ENCODE measurements around the gene GMCL2.
"Not testable (repeated sequence)": the region's sequence is repeated elsewhere in the genome, so short reads cannot be mapped to it uniquely, and the experiment has no call there.

Gene GMCL2

DNA sequence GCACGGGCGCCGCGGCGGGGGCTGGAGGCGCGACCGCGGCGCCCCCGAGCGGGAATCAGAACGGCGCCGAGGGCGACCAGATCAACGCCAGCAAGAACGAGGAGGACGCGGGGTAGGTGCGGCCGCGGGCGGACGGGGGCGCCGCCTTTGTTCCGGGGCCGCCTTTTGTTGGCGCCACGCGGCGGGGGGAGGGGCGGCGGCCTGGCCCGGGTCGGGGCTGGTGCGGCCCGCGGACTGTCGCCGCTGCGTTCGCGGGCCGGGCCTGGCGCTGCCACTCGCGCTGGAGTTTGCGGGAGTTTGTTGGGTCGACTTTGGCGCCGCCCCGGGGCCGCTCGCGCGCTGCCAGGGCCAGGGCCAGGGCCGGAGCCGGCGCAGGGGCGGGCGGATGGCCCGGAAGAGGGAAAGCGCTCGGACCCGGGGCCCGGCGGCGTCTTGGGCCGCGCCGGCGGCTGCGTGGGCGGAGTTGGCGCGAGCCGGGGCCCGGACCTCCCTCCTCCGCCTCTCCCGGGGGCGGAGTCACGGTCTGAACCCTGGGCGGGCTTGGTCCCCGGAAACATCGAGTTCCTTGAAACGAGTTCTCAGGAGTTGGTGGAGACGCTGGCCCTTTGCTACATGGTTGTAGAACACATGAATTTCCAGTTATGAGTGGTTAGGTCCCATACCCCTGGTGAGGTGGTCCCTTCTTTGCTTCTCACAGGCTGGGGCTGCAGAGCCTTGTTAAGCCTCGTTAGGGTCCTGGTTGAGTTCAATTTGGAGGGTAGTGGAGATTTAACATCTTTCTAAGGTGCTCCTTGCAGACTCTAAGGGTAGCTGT, 18.0 kb upstream of the GMCL2 start:
- under 1% methylated on average over 90 of the region's 90 CpGs for WGBS
- H3K9me3 ChIP-seq (ENCODE audit: insufficient read depth, low read depth, low read length), result no peaks in the 10 kb centered on the region

GRCh38 chr5:178204182-178204934, 17.2 kb upstream of the GMCL2 start, which contains the start of gene HNRNPAB:
HNRNPAB (plus strand) TSS chr5:178204533; CDS start chr5:178204838, 305 bp downstream.
- Histone ChIP-seq H3K27ac (ENCODE audit: low read depth, low read length) (peak within 1 kb of the TSS; percentile 83), H3K27me3 (ENCODE audit: insufficient read depth, low read length) (peaks cover 8% of the 10 kb centered on the region; the same call in 1 of the 2 replicates), H3K36me3 (ENCODE audit: insufficient read depth, low read length) (peaks cover 41% of the 10 kb centered on the region), H3K4me1 (ENCODE audit: insufficient read depth, low read length) (peaks cover 13% of the 10 kb centered on the region), H3K9ac (ENCODE audit: low read depth, low read length) (peak within 1 kb of the TSS; percentile 99), H3K9me3 (ENCODE audit: insufficient read depth, low read depth, low read length) (no peaks in the 10 kb centered on the region), H3K4me3 (ENCODE audit: low read length) (peak within 1 kb of the TSS; percentile 97)
- under 1% methylated on average over 96 of the region's 96 CpGs for WGBS

More for the DNA sequence above, 18.0 kb upstream of the GMCL2 start:
- H3K27ac ChIP-seq (ENCODE audit: low read depth, low read length), result peak overlapping the region; percentile 83
- peaks cover 49% of the 10 kb centered on the region for H3K36me3 ChIP-seq (ENCODE audit: insufficient read depth, low read length)
- peaks cover 13% of the 10 kb centered on the region for H3K4me1 ChIP-seq (ENCODE audit: insufficient read depth, low read length)
- 0 out of 2 replicates have a peak, but pooled peaks cover 5% of the 10 kb centered on the region for H3K27me3 ChIP-seq (ENCODE audit: insufficient read depth, low read length)
- H3K4me3 ChIP-seq (ENCODE audit: low read length), result peak overlapping the region; percentile 97
- peak overlapping the region; percentile 99 for H3K9ac ChIP-seq (ENCODE audit: low read depth, low read length)

DNA sequence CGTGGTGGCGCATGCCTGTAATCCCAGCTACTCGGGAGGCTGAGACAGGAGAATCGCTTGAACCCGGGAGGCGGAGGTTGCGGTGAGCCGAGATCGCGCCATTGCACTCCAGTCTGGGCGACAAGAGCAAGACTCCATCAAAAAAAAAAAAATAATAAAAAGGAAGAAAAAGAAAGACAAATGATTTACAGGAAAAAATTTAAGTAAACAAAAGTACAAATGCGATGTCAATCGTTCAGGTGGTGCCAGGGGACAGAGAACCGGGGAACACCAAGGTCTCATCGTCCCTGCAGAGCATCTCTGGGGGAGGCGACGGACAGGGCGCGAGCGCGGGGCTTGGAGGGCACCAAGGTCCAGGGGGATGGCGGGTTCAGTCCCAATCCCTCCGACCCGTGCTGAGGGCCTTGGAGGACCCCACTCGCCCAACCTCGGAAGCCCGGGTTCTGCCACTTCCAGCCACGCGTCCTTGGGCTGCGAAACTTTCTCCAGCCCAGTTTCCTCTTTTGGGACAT, 16.6 kb upstream of the GMCL2 start:
- H3K27ac ChIP-seq (ENCODE audit: low read depth, low read length), result peak overlapping the region; percentile 78; the same call in 1 of the 2 replicates

GRCh38 chr5:178202541-178202940, 15.4 kb upstream of the GMCL2 start:
- WGBS, result 97% methylated on average over 10 of the region's 10 CpGs
- Histone ChIP-seq H3K9me3 (ENCODE audit: insufficient read depth, low read depth, low read length) (no peaks in the 10 kb centered on the region), H3K9ac (ENCODE audit: low read depth, low read length) (no peak overlapping the region), H3K27ac (ENCODE audit: low read depth, low read length) (no peak overlapping the region), H3K4me1 (ENCODE audit: insufficient read depth, low read length) (peaks cover 13% of the 10 kb centered on the region), H3K27me3 (ENCODE audit: insufficient read depth, low read length) (peaks cover 8% of the 10 kb centered on the region; the same call in 1 of the 2 replicates), H3K4me3 (ENCODE audit: low read length) (no peak overlapping the region), H3K36me3 (ENCODE audit: insufficient read depth, low read length) (peaks cover 23% of the 10 kb centered on the region)

More for the DNA sequence above, 16.6 kb upstream of the GMCL2 start:
- peak overlapping the region; percentile 97 for H3K4me3 ChIP-seq (ENCODE audit: low read length)
- peak overlapping the region; percentile 99 for H3K9ac ChIP-seq (ENCODE audit: low read depth, low read length)
- H3K36me3 ChIP-seq (ENCODE audit: insufficient read depth, low read length), result peaks cover 35% of the 10 kb centered on the region
- peaks cover 8% of the 10 kb centered on the region; the same call in 1 of the 2 replicates for H3K27me3 ChIP-seq (ENCODE audit: insufficient read depth, low read length)
- H3K9me3 ChIP-seq (ENCODE audit: insufficient read depth, low read depth, low read length), result no peaks in the 10 kb centered on the region
- peaks cover 13% of the 10 kb centered on the region for H3K4me1 ChIP-seq (ENCODE audit: insufficient read depth, low read length)
- 12% methylated on average over 21 of the region's 30 CpGs for WGBS

- Histone ChIP-seq H3K27me3 (ENCODE audit: insufficient read depth, low read length) (peaks cover 8% of the 10 kb centered on the region; the same call in 1 of the 2 replicates), H3K9ac (ENCODE audit: low read depth, low read length) (no peak overlapping the region), H3K9me3 (ENCODE audit: insufficient read depth, low read depth, low read length) (no peaks in the 10 kb centered on the region), H3K4me3 (ENCODE audit: low read length) (no peak overlapping the region), H3K27ac (ENCODE audit: low read depth, low read length) (no peak overlapping the region), H3K4me1 (ENCODE audit: insufficient read depth, low read length) (peaks cover 10% of the 10 kb centered on the region), H3K36me3 (ENCODE audit: insufficient read depth, low read length) (peaks cover 16% of the 10 kb centered on the region)
- WGBS, result 74% methylated on average over 2 of the region's 2 CpGs
Observed at GRCh38 chr5:178201927-178202235, 14.7 kb upstream of the GMCL2 start.

DNA sequence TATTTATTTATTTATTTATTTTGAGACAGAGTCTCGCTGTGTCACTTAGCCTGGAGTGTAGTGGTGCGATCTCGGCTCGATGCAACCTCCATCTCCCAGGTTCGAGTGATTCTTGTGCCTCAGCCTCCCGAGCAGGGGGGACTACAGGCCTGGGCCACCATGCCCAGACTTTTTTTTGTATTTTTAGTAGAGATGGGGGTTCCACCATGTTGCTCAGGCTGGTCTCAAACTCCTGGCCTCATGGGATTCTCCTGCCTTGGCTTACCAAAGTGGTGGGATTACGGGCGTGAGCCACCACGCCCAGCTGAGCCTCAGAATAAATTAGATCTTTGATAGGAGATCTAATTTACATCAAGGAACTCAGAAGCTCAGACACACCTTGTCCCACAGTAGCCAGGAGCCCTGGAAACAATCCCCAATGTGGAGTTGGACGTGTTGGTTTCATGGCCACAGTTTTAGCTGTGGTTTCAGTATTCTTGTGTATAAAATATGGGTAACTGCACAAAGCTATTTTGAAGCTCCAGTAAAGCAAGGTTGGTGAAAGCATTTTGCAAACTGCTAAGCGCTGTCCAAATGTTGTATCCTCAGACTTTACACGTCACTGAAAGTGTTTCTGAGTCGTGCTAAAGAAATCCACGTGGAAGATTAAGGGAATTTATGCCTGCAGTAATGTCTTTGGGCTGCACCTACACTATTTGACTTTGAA, 14.2 kb upstream of the GMCL2 start:
- peaks cover 8% of the 10 kb centered on the region; the same call in 1 of the 2 replicates for H3K27me3 ChIP-seq (ENCODE audit: insufficient read depth, low read length)
- H3K27ac ChIP-seq (ENCODE audit: low read depth, low read length), result no peak overlapping the region
- H3K4me3 ChIP-seq (ENCODE audit: low read length), result no peak overlapping the region
- WGBS, result 94% methylated on average over 14 of the region's 14 CpGs
- H3K36me3 ChIP-seq (ENCODE audit: insufficient read depth, low read length), result peaks cover 11% of the 10 kb centered on the region
- H3K4me1 ChIP-seq (ENCODE audit: insufficient read depth, low read length), result peaks cover 8% of the 10 kb centered on the region
- H3K9me3 ChIP-seq (ENCODE audit: insufficient read depth, low read depth, low read length), result no peaks in the 10 kb centered on the region
- no peak overlapping the region for H3K9ac ChIP-seq (ENCODE audit: low read depth, low read length)

DNA sequence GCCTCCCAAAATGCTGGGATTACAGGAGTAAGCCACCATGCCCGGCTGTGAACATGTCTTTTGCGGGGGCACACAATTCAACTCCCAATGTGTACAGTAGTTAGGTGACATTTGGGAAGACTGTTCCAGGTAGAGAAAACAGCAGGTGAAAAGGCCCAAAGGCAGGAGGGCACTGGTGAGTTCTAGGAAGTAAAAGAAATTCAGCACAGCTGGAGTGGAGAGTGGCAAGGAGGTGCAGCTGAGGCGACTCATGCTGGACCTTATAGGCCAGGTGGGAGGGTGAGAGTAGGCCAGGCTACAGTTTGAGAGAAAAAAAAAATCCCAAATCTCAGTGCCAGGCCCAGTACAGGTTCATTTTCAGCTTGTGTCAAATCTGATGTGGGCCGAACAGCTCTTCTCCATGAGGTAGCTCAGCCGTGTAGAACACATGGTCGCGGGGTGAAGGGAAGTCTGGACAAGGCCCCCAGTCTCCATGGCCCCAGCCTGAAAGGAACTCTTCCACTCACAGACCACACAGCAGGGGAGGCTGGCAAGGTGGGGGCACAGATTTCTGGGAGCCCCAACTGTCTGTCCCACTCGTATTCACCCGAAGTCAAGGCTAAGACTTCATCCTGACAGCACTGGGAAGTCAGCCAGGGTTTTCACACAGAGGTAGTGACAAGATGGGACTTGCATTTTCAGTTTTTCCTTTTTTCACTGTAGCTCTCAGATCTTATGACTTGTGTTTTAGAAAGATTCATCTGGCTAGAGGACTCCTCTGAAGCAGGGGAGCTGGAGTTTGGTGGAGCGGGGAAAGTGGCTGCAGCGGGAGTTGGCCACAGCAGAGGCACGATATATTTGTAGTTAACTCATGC, 12.6 kb upstream of the GMCL2 start:
- Histone ChIP-seq H3K27ac (ENCODE audit: low read depth, low read length) (no peak overlapping the region), H3K4me3 (ENCODE audit: low read length) (no peak overlapping the region)
- WGBS, result 86% methylated on average over 12 of the region's 12 CpGs

DNA sequence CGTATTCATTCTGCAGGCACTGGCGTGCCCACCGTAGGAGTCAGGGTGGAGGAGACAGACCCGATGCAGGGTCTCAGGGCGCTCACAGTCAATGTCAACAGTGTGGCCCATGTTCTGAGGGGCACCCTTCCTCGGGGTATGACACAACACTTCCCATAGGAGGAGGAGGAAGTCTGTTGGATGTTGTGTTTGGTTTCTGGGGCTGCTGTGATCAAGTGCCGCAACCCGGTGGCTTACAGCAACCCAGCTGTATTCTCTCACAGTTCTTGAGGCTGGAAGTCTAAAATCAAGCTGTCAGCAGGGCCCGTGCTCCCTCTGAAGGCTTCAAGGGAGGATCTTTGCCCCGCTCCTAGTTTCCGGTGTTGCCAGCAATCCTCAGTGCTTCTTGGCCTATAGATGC, 11.5 kb upstream of the GMCL2 start:
- H3K27ac ChIP-seq (ENCODE audit: low read depth, low read length), result no peak overlapping the region
- H3K36me3 ChIP-seq (ENCODE audit: insufficient read depth, low read length), result no peaks in the 10 kb centered on the region
- peaks cover 3% of the 10 kb centered on the region; the same call in 1 of the 2 replicates for H3K4me1 ChIP-seq (ENCODE audit: insufficient read depth, low read length)
- H3K9me3 ChIP-seq (ENCODE audit: insufficient read depth, low read depth, low read length), result no peaks in the 10 kb centered on the region
- H3K4me3 ChIP-seq (ENCODE audit: low read length), result no peak overlapping the region
- H3K9ac ChIP-seq (ENCODE audit: low read depth, low read length), result no peak overlapping the region
- WGBS, result 93% methylated on average over 11 of the region's 11 CpGs
- H3K27me3 ChIP-seq (ENCODE audit: insufficient read depth, low read length), result peaks cover 8% of the 10 kb centered on the region; the same call in 1 of the 2 replicates

More for the DNA sequence above, 12.6 kb upstream of the GMCL2 start:
- H3K4me1 ChIP-seq (ENCODE audit: insufficient read depth, low read length), result peaks cover 3% of the 10 kb centered on the region; the same call in 1 of the 2 replicates
- H3K27me3 ChIP-seq (ENCODE audit: insufficient read depth, low read length), result peaks cover 8% of the 10 kb centered on the region; the same call in 1 of the 2 replicates
- H3K9me3 ChIP-seq (ENCODE audit: insufficient read depth, low read depth, low read length), result no peaks in the 10 kb centered on the region
- H3K9ac ChIP-seq (ENCODE audit: low read depth, low read length), result no peak overlapping the region
- H3K36me3 ChIP-seq (ENCODE audit: insufficient read depth, low read length), result no peaks in the 10 kb centered on the region

DNA sequence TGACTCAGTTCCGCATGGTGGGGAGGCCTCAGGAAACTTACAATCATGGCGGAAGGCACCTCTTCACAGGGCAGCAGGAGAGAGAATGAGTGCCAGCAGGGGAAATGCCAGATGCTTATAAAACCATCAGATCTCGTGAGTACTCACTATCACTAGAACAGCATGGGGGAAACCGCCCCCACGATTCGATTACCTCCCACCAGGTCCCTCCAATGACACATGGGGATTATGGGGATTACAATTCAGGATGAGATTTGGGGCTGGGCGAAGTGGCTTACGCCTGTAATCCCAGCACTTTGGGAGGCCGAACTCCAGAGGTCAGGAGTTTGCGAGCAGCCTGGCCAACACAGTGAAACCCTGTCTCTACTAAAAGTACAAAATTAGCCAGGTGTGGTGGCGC, 11.0 kb upstream of the GMCL2 start:
- H3K9me3 ChIP-seq (ENCODE audit: insufficient read depth, low read depth, low read length); H3K27ac ChIP-seq (ENCODE audit: low read depth, low read length); H3K9ac ChIP-seq (ENCODE audit: low read depth, low read length); H3K4me3 ChIP-seq (ENCODE audit: low read length); H3K27me3 ChIP-seq (ENCODE audit: insufficient read depth, low read length); H3K4me1 ChIP-seq (ENCODE audit: insufficient read depth, low read length); H3K36me3 ChIP-seq (ENCODE audit: insufficient read depth, low read length): not testable (repeated sequence)
- WGBS, result 80% methylated on average over 11 of the region's 11 CpGs

- H3K9me3 ChIP-seq (ENCODE audit: insufficient read depth, low read depth, low read length), result no peaks in the 10 kb centered on the region
- H3K9ac ChIP-seq (ENCODE audit: low read depth, low read length), result no peak overlapping the region
- WGBS, result 82% methylated on average over 8 of the region's 8 CpGs
- no peak overlapping the region for H3K4me3 ChIP-seq (ENCODE audit: low read length)
- no peak overlapping the region for H3K27ac ChIP-seq (ENCODE audit: low read depth, low read length)
- no peaks in the 10 kb centered on the region for H3K36me3 ChIP-seq (ENCODE audit: insufficient read depth, low read length)
- H3K4me1 ChIP-seq (ENCODE audit: insufficient read depth, low read length), result peaks cover 3% of the 10 kb centered on the region; the same call in 1 of the 2 replicates
- H3K27me3 ChIP-seq (ENCODE audit: insufficient read depth, low read length), result peaks cover 6% of the 10 kb centered on the region; the same call in 1 of the 2 replicates
Observed at GRCh38 chr5:178196986-178197385, 9.8 kb upstream of the GMCL2 start.
